ENCODE data around the gene SUZ12.
"Not testable (repeated sequence)": the region's sequence is repeated elsewhere in the genome, so short reads cannot be mapped to it uniquely, and the experiment has no call there.

Gene SUZ12

GRCh38 chr17:31912705-31913104 is 24.1 kb upstream of the SUZ12 start:
- H3K4me3 ChIP-seq (ENCODE audit: low read depth, low read length); DNase-seq (ENCODE audit: low read depth): not testable (repeated sequence)
- TF ChIP-seq CTCF (IDR thresholded peaks at IDR 0.05; ENCODE audit: control insufficient read depth, extremely low read depth, insufficient read depth): peak; percentile 52

GRCh38 chr17:31915456-31916100 is 21.2 kb upstream of the SUZ12 start:
- TF ChIP-seq CTCF (IDR thresholded peaks at IDR 0.05; ENCODE audit: control insufficient read depth, extremely low read depth, insufficient read depth): no peak
- no peak overlapping the region for H3K4me3 ChIP-seq (ENCODE audit: low read depth, low read length)
- DNase-seq (ENCODE audit: low read depth): no peak

- H3K4me3 ChIP-seq (ENCODE audit: low read depth, low read length): no peak overlapping the region
- DNase-seq (ENCODE audit: low read depth): no peak
- no peak for TF ChIP-seq CTCF (IDR thresholded peaks at IDR 0.05; ENCODE audit: control insufficient read depth, extremely low read depth, insufficient read depth)
These were observed 20.2 kb upstream of the SUZ12 start for GRCh38 chr17:31916491-31917064.

- no peak overlapping the region for H3K4me3 ChIP-seq (ENCODE audit: low read depth, low read length)
- DNase-seq (ENCODE audit: low read depth): no peak
- no peak for TF ChIP-seq CTCF (IDR thresholded peaks at IDR 0.05; ENCODE audit: control insufficient read depth, extremely low read depth, insufficient read depth)
These were observed 19.7 kb upstream of the SUZ12 start for GRCh38 chr17:31917065-31917529.

GRCh38 chr17:31917721-31918120 is 19.1 kb upstream of the SUZ12 start:
- not testable (repeated sequence) for DNase-seq (ENCODE audit: low read depth); H3K4me3 ChIP-seq (ENCODE audit: low read depth, low read length)

- TF ChIP-seq CTCF (IDR thresholded peaks at IDR 0.05; ENCODE audit: control insufficient read depth, extremely low read depth, insufficient read depth): no peak
- no peak for DNase-seq (ENCODE audit: low read depth)
These were observed 18.1 kb upstream of the SUZ12 start for GRCh38 chr17:31918701-31919128.

GRCh38 chr17:31919802-31920525 is 16.8 kb upstream of the SUZ12 start:
- TF ChIP-seq CTCF (IDR thresholded peaks at IDR 0.05; ENCODE audit: control insufficient read depth, extremely low read depth, insufficient read depth): no peak
- no peak overlapping the region for H3K4me3 ChIP-seq (ENCODE audit: low read depth, low read length)
- DNase-seq (ENCODE audit: low read depth): no peak

More at GRCh38 chr17:31918701-31919128, 18.1 kb upstream of the SUZ12 start:
- H3K4me3 ChIP-seq (ENCODE audit: low read depth, low read length): no peak overlapping the region

All from LNCaP clone FGC (cell line).